HG03558 (cell line): ENCODE results near the gene NME8.

Experiments
- ATAC-seq: cut with Tn5 transposase; IDR thresholded peaks from one replicate; pipeline ENCODE4 v1.9.1; 2021; ENCODE audit warnings: moderate number of reproducible peaks; ENCODE audit not compliant: unreplicated experiment; ENCODE audit errors: extremely low read depth

NME8 gene

GRCh38 chr7:37930226-37930948 is 82.0 kb downstream of the NME8 start:
- ATAC-seq: no peak

- no peak for ATAC-seq
Observed at GRCh38 chr7:37932543-37932942, 84.1 kb downstream of the NME8 start.

GRCh38 chr7:37933018-37933566 is 84.7 kb downstream of the NME8 start:
- ATAC-seq: no peak

GRCh38 chr7:37942934-37943610 is 94.7 kb downstream of the NME8 start:
- ATAC-seq: no peak

- ATAC-seq: peak; percentile 37
Observed at GRCh38 chr7:37943905-37944736, 95.7 kb downstream of the NME8 start.

GRCh38 chr7:37944737-37945054 is 96.3 kb downstream of the NME8 start:
- ATAC-seq: no peak

GRCh38 chr7:37945336-37945735 is 96.9 kb downstream of the NME8 start:
- ATAC-seq: no peak

GRCh38 chr7:37947138-37947940 is 98.9 kb downstream of the NME8 start:
- no peak for ATAC-seq

GRCh38 chr7:37947941-37948210 is 99.5 kb downstream of the NME8 start:
- no peak for ATAC-seq
